ENCODE measurements around the gene FADD. TPM values are rescaled to one million over a fixed set of nuclear protein-coding genes. Genes with fewer than 3 reads are reported as not detected.

Gene FADD
- total and polyA plus RNA-seq, 2 donors = 20.1 to 23.6 TPM

DNA sequence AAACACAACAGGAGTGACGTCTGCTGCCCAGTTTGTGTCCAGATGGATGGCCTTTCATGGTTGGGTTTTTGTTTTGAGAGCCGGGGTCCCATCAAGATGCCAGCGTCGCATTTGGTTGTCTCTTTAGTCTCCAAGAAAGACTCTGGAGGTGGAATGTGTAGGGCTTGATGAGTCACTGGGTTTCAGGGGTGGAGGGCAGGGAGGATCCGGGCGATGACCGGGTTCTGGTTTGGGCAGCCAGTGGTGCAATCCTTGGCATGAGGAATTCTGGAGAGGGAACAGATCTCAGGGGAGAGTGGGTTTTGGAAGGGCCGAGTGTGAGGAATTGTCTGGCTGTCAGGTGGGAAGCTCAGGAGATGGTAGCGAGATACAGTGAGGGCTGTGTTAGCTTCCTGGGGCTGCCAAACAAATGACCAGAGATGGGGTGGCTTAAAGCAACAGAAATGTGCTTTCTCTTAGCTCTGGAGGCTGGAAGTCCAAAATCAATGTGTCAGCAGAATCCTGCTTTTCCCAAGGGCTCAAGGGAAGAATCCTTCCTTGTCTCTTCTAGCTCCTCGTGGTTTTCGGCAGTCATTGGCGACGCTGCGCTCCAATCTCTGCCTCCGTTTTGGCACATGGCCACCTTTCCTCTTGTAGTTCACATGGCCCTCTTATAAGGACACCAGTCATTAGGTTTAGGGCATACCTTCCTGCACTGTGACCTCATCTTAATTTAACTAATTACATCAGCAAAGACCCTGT lies 41.0 kb downstream of the FADD start:
- no peak overlapping the region for H3K4me3 ChIP-seq (ENCODE audit: low read depth, low read length)
- no peak for DNase-seq (ENCODE audit: extremely low spot score)
- no peaks in the 10 kb centered on the region for H3K36me3 ChIP-seq (ENCODE audit: insufficient read depth)
- no peak overlapping the region for H3K27ac ChIP-seq (ENCODE audit: low read depth)
- H3K4me1 ChIP-seq (ENCODE audit: insufficient read depth) = no peaks in the 10 kb centered on the region
- 90% methylated on average over 15 of the region's 15 CpGs for WGBS

DNA sequence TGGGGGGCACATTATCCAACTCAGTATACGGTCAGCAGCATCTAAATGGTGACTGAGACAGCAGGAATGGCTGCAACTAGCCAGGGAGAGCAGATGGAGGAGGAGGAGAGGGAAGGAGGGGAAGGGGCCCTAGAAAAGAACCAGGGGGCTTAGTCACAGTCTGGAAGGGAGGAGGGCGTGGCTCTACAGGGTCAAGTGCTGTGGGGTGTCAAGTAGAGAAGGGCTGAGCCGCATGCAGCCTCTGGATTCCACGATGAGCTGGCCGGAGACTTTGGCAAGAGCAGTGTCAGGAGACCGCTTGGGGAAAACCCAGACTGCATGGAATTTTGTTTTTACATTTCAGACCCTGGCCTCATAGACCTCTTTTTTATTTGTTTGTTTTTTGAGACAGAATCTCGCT lies 41.6 kb downstream of the FADD start:
- Histone ChIP-seq H3K27ac (ENCODE audit: low read depth) (no peak overlapping the region), H3K36me3 (ENCODE audit: insufficient read depth) (no peaks in the 10 kb centered on the region), H3K4me1 (ENCODE audit: insufficient read depth) (no peaks in the 10 kb centered on the region), H3K4me3 (ENCODE audit: low read depth, low read length) (no peak overlapping the region)
- no peak for DNase-seq (ENCODE audit: extremely low spot score)
- 59% methylated on average over 7 of the region's 7 CpGs for WGBS

DNA sequence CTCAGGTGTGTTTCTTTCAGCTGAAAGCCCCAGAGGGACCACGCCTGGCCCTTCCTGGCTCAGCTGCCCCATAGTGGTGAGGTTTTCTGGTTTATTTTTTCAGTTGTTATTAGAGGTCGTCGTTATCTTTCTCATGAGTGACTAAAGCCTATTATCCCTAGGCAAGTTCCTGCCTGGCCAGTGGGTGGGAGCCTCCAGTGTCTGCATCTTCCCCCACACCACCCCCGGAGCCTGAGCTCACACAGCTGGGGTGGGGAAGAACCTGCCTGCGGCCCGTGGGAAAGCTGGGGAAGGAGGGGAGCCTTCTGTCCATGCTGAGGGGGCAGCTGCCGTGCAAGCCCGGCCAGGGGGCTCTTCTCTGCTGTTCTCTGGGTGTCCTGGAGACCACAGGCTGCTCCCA lies 43.1 kb downstream of the FADD start:
- no peak for DNase-seq (ENCODE audit: extremely low spot score)
- Histone ChIP-seq H3K36me3 (ENCODE audit: insufficient read depth) (no peaks in the 10 kb centered on the region), H3K4me3 (ENCODE audit: low read depth, low read length) (no peak overlapping the region), H3K4me1 (ENCODE audit: insufficient read depth) (no peaks in the 10 kb centered on the region), H3K27ac (ENCODE audit: low read depth) (no peak overlapping the region)
- 56% methylated on average over 8 of the region's 8 CpGs for WGBS

DNA sequence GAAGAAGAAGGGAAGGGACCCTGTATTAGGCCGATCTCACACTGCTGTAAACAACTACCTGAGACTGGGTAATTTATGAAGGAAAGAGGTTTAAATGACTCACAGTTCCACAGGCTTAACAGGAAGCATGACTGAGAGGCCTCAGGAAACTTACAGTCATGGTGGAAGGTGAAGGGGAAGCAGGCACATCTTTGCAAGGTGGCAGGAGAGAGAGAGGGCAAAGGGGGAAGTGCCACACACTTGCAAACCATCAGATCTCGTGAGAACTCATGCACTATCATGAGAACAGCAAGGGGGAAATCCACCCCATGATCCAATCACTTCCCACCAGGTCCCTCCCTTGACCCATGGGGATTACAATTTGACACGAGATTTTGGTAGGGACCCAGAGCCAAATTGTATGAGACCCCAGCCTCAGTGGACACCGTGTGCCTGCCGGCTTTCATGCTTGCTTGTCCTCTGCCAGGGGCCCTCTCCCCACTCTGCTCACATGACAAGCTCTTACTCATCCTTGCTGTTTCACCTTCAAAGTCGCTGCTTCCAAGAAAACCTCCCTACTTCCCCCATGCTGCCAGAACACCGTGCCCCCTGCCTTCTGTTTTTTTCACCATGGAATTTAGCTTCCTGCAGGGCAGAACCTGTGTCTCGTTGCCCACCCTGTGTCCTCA lies 44.1 kb downstream of the FADD start:
- Histone ChIP-seq H3K4me1 (ENCODE audit: insufficient read depth) (no peaks in the 10 kb centered on the region), H3K4me3 (ENCODE audit: low read depth, low read length) (no peak overlapping the region), H3K27ac (ENCODE audit: low read depth) (no peak overlapping the region), H3K36me3 (ENCODE audit: insufficient read depth) (no peaks in the 10 kb centered on the region)
- 60% methylated on average over 8 of the region's 8 CpGs for WGBS
- DNase-seq (ENCODE audit: extremely low spot score) = no peak

DNA sequence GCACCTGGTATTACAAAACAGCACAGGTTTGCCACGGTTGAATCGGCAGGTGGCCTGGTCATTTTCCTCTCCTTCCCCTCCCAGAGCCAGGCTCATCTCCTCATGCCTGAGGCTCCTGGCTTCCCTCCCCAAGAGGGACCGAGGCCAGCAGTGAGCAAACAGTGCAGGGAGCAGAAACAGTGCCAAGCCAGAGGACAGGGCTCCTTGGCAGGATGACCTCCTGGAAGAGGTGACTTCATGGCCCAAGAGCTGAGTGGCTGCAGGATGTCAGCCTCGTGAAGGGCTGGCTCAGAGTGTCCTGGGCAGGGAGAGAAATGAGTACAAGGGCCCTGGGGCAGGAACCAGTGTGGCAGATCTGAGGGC lies 44.6 kb downstream of the FADD start:
- H3K27ac ChIP-seq (ENCODE audit: low read depth) = no peak overlapping the region
- H3K4me1 ChIP-seq (ENCODE audit: insufficient read depth) = no peaks in the 10 kb centered on the region
- no peak overlapping the region for H3K4me3 ChIP-seq (ENCODE audit: low read depth, low read length)
- no peak for DNase-seq (ENCODE audit: extremely low spot score)
- no peaks in the 10 kb centered on the region for H3K36me3 ChIP-seq (ENCODE audit: insufficient read depth)
- WGBS = 54% methylated on average over 4 of the region's 4 CpGs

DNA sequence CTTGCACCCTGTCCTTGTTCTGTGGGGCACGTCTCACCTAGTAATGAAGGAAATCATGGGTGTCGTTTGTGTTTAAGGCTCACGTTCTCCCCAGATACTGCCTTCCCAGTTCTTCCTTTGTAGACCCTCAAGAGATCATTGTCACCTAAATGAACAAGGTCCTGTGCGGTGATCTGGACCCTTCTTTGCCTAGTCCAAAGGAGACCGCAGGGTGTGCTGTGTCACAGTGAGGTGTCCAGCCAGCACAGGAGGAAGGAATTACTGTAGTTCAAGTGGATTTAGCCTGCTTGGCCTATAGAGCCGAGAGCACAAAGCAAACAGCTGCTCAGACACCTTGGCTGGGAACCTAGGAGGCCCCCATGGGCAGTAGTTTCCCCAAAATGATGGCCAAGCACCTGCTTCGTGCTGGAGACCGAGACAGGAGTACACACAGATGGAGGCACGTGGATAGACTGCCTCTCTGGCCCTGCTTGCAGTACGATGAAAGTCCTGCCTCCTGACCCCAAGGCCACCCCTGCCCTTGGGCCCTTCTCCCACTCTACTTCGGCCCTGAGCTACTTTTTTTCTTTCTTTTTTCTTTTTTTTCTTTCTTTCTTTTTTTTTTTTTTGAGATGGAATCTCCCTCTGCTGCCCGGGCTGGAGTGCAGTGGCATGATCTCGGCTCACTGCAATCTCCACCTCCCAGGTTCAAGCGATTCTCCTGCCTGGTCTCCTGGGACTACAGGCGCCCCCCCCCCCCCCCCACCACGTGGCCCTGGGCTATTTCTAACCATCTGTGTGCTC lies 48.0 kb downstream of the FADD start:
- 67% methylated on average over 16 of the region's 16 CpGs for WGBS
- Histone ChIP-seq H3K36me3 (ENCODE audit: insufficient read depth) (no peaks in the 10 kb centered on the region), H3K27ac (ENCODE audit: low read depth) (no peak overlapping the region), H3K4me1 (ENCODE audit: insufficient read depth) (no peaks in the 10 kb centered on the region), H3K4me3 (ENCODE audit: low read depth, low read length) (no peak overlapping the region)
- no peak for DNase-seq (ENCODE audit: extremely low spot score)

DNA sequence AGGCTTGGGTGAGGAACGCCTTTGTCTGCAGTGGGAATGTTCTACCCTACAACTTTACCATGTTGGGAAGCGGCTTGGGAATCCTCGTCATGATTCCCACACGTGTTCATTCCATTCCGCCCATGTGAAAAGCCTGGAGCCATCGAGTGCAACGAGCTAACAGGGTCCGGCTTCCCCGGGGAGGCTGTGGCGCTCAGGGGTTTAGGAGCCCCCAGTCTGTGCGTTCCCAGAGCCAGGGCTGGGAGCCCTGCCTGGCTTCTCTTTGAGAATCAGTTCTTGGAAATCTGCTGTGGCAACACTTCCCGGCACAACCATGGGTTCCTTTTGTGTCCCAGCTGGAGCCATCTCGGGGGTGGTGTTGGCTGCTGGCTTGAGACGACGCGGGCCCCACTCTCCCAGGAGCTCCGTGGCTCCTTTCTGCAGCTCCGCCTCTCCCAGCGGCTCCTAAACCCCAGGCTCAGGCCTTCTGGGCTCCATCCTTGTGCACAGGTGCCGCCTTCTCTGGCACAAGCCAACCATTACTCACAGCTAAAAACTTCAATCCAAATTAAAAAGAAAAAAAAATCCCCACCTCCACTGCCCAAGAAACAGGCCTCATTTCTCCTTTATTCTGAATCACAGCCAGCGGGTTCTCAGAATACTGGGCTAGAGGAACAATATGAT lies 48.7 kb downstream of the FADD start:
- H3K36me3 ChIP-seq (ENCODE audit: insufficient read depth) = no peaks in the 10 kb centered on the region
- DNase-seq (ENCODE audit: extremely low spot score) = no peak
- H3K4me3 ChIP-seq (ENCODE audit: low read depth, low read length) = no peak overlapping the region
- WGBS = 79% methylated on average over 21 of the region's 21 CpGs
- no peak overlapping the region for H3K27ac ChIP-seq (ENCODE audit: low read depth)
- H3K4me1 ChIP-seq (ENCODE audit: insufficient read depth) = no peaks in the 10 kb centered on the region

DNA sequence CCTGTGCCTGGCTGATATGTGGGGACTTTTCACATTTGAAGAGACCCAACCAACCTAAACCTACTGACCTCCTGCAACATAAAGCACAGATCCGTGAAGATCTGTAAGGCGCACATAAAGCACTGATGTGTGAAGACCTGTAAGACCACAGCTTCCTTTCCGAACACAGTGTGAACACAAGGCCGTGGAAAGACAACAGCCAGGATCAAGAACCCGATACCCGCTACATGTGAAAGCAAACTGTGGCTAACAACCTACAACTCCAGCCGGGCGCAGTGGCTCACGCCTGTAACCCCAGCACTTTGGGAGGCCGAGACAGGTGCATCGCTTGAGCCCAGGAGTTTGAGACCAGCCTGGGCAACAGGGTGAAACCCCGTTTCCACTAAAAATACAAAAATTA lies 49.7 kb downstream of the FADD start:
- H3K27ac ChIP-seq (ENCODE audit: low read depth) = no peak overlapping the region
- WGBS = 96% methylated on average over 12 of the region's 12 CpGs
- no peaks in the 10 kb centered on the region for H3K4me1 ChIP-seq (ENCODE audit: insufficient read depth)
- DNase-seq (ENCODE audit: extremely low spot score) = no peak
- no peak overlapping the region for H3K4me3 ChIP-seq (ENCODE audit: low read depth, low read length)
- no peaks in the 10 kb centered on the region for H3K36me3 ChIP-seq (ENCODE audit: insufficient read depth)

DNA sequence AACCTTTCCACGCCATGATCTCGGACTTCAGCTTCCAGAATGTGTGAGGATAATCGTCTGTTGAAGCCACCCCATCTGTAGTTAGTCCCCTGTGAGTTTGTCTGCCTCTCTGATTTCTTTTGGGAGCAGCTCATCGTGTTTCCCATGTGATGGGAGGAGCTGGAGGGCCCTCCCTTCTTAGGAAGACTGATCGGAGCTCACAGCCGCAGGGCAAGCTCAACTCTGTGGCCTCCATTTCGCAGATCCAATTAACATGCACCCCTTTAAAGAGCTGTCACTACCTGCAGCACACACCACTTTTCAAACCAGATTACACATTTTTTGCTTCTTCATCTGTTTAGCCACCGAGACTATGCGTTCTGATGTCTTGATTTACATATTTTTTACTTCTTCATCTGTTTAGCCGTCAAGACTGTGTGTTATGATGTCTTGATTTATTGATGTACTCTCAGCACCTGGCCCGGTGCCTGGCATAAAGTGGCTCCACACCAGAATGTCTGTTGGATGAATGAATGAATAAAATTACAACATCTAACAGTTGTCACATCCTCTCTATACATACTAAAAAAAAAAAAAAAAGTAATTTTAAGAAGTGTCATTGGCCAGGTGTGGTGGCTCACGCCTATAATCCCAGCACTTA lies 52.5 kb downstream of the FADD start:
- H3K4me3 ChIP-seq (ENCODE audit: low read depth, low read length) = no peak overlapping the region
- H3K4me1 ChIP-seq (ENCODE audit: insufficient read depth) = no peaks in the 10 kb centered on the region
- WGBS = 51% methylated on average over 12 of the region's 12 CpGs
- H3K36me3 ChIP-seq (ENCODE audit: insufficient read depth) = no peaks in the 10 kb centered on the region
- H3K27ac ChIP-seq (ENCODE audit: low read depth) = no peak overlapping the region
- no peak for DNase-seq (ENCODE audit: extremely low spot score)

Other genes with a start within 250 kb of the FADD start
- gene ANO1, start 125.0 kb upstream of the FADD start, total RNA-seq = 15.0 TPM
- gene ANO1, start 125.0 kb upstream of the FADD start, polyA plus RNA-seq = 10.4 TPM
- 54.0 TPM for gene PPFIA1, start 67.4 kb downstream of the FADD start, total RNA-seq
- 25.5 TPM for gene PPFIA1, start 67.4 kb downstream of the FADD start, polyA plus RNA-seq
- gene CTTN, start 195.2 kb downstream of the FADD start, total RNA-seq = 149 TPM
- 121 TPM for gene CTTN, start 195.2 kb downstream of the FADD start, polyA plus RNA-seq